K562 (cell line): ENCODE data around the gene IKZF4.

Experiments
- BCOR ChIP-seq: fragments of 450-650 bp; IDR thresholded peaks from 2 replicates; pipeline ENCODE4 v1.6.1; 2016
- CTCF ChIP-seq, 3 experiments: IDR thresholded peaks in 2 of 3; conservative IDR thresholded peaks in 1 of 3; 2 replicates each; pipeline ENCODE4 v1.5.1; 2011 to 2012; ENCODE audit warnings: low read length in 3 of 3, mild to moderate bottlenecking in 3 of 3, control low read depth in 2 of 3, improper control_type of control experiment in 1 of 3, inconsistent platforms in 1 of 3, low read depth in 1 of 3, mixed read lengths in 1 of 3, moderate library complexity in 1 of 3; ENCODE audit not compliant: insufficient read depth in 2 of 3
- ESRRB ChIP-seq: fragments of 250-450 bp; sonication (Bioruptor Pico); IDR thresholded peaks from 2 replicates; pipeline ENCODE4 v1.5.0; 2020; ENCODE audit warnings: mild to moderate bottlenecking, moderate library complexity, borderline replicate concordance
- MAZ ChIP-seq, 2 experiments: fragments of 450-650 bp in 1 of 2; sonication (generic) in 1 of 2; formaldehyde crosslinking; IDR thresholded peaks in 1 of 2; conservative IDR thresholded peaks in 1 of 2; 2 replicates each; pipeline versions ENCODE4 v1.4.0 to v1.5.0; 2020; ENCODE audit warnings: mild to moderate bottlenecking in 1 of 2, missing genetic modification reagents in 1 of 2
- MYNN ChIP-seq, 2 experiments: sonication (generic); formaldehyde crosslinking in 1 of 2; IDR thresholded peaks; 2 replicates each; pipeline versions ENCODE4 v1.5.0 to v1.6.1; 2016 to 2020; ENCODE audit warnings: antibody characterized with exemption in 1 of 2, missing genetic modification reagents in 1 of 2
- PCBP2 ChIP-seq: fragments of 200-400 bp; formaldehyde crosslinking; IDR thresholded peaks from 2 replicates; pipeline ENCODE4 v1.6.1; 2018; ENCODE audit warnings: low read length, low read depth, mild to moderate bottlenecking, moderate library complexity; ENCODE audit not compliant: poor library complexity, severe bottlenecking
- SIX5 ChIP-seq, 2 experiments: IDR thresholded peaks; 2 replicates each; pipeline ENCODE4 v1.6.1; 2011; ENCODE audit warnings: low read length in 2 of 2, borderline replicate concordance in 1 of 2, low read depth in 1 of 2, mild to moderate bottlenecking in 1 of 2, moderate library complexity in 1 of 2; ENCODE audit not compliant: insufficient read depth in 1 of 2
- TCF15 ChIP-seq: fragments of 250-450 bp; sonication (Bioruptor Pico); IDR thresholded peaks from 2 replicates; pipeline ENCODE4 v1.8.0; 2022; ENCODE audit warnings: moderate library complexity, mild to moderate bottlenecking, inconsistent platforms
- ZNF174 ChIP-seq: fragments of 250-450 bp; sonication (Bioruptor Pico); IDR thresholded peaks from 2 replicates; pipeline ENCODE4 v1.4.0; 2020; ENCODE audit warnings: mild to moderate bottlenecking
- ZNF24 ChIP-seq: fragments of 450-650 bp; IDR thresholded peaks from 2 replicates; pipeline ENCODE4 v1.6.1; 2016
- ZNF77 ChIP-seq: fragments of 250-450 bp; sonication (Bioruptor Pico); IDR thresholded peaks from 2 replicates; pipeline ENCODE4 v1.5.0; 2020

- no peak for TF ChIP-seq PCBP2
- no peak for TF ChIP-seq ZNF174 (CRISPR knock-in tag)
- no peak for TF ChIP-seq ZNF24
- TF ChIP-seq MYNN (IDR thresholded peaks at IDR 0.05), result no peak
- TF ChIP-seq MYNN (CRISPR knock-in tag; IDR thresholded peaks at IDR 0.05), result no peak
- TF ChIP-seq ESRRB, result no peak
- no peak for TF ChIP-seq CTCF (IDR thresholded peaks at IDR 0.05 in 2 of 3, conservative IDR thresholded peaks at IDR 0.05 in 1 of 3; ENCODE audit: insufficient read depth in 2 of 3, low read depth in 1 of 3, low read length in 3 of 3)
- TF ChIP-seq ZNF77 (CRISPR knock-in tag), result no peak
- no peak for TF ChIP-seq MAZ (CRISPR knock-in tag; conservative IDR thresholded peaks at IDR 0.05 in 1 of 2, IDR thresholded peaks at IDR 0.05 in 1 of 2)
- TF ChIP-seq BCOR, result no peak
- TF ChIP-seq TCF15 (CRISPR knock-in tag), result no peak
- no peak for TF ChIP-seq SIX5 (IDR thresholded peaks at IDR 0.05; ENCODE audit: borderline replicate concordance in 1 of 2, insufficient read depth in 1 of 2, low read depth in 1 of 2, low read length in 2 of 2)
Measured at GRCh38 chr12:56001487-56002100, 19.2 kb upstream of the IKZF4 start.
